WTC11 (cell line): ENCODE measurements around the gene TP53INP2. TPM values are rescaled to one million over a fixed set of nuclear protein-coding genes. Genes with fewer than 3 reads are reported as not detected.

Experiments
- ATAC-seq: fragments of 200-7000 bp; cut with Tn5 transposase; 2 replicates; pipeline ENCODE4 v1.10.0; 2021; ENCODE audit warnings: mild to moderate bottlenecking, moderate library complexity
- CTCF ChIA-PET: fragments of 300-600 bp; sonication (Branson Sonifier 250); formaldehyde crosslinking; loops from one replicate; lab custom pipeline; 2021; ENCODE audit warnings: antibody characterized with exemption; lab: Charles Lee
- POLR2A ChIA-PET: fragments of 350-600 bp; sonication (Branson Sonifier 250); formaldehyde crosslinking; loops from one replicate; lab custom pipeline; 2021; ENCODE audit warnings: antibody characterized with exemption; lab: Charles Lee
- DNase-seq: peaks from one replicate; pipeline ENCODE4 v3.0.0; 2021; ENCODE audit warnings: low spot score
- H3K27ac Mint-ChIP-seq: 2 replicates; pipeline ENCODE4 v1.8.0; 2021; ENCODE audit warnings: mixed read lengths
- H3K27me3 Mint-ChIP-seq: 2 replicates; pipeline ENCODE4 v1.8.0; 2021; ENCODE audit warnings: low read depth, mild to moderate bottlenecking, moderate library complexity, mixed read lengths
- H3K36me3 Mint-ChIP-seq: 2 replicates; pipeline ENCODE4 v1.8.0; 2021; ENCODE audit warnings: mixed read lengths
- H3K4me1 Mint-ChIP-seq: 2 replicates; pipeline ENCODE4 v1.8.0; 2022; ENCODE audit warnings: mixed read lengths
- H3K4me3 Mint-ChIP-seq: 2 replicates; pipeline ENCODE4 v1.8.0; 2021; ENCODE audit warnings: mild to moderate bottlenecking, moderate library complexity, mixed read lengths
- H3K9me3 Mint-ChIP-seq: 2 replicates; pipeline ENCODE4 v1.8.0; 2021; ENCODE audit warnings: mixed read lengths
- ATF1 ChIP-seq: sonication (generic); formaldehyde crosslinking; IDR thresholded peaks from 2 replicates; pipeline ENCODE4 v1.8.1; 2023; ENCODE audit warnings: mild to moderate bottlenecking, moderate library complexity, missing genetic modification reagents
- ELF4 ChIP-seq: sonication (generic); formaldehyde crosslinking; IDR thresholded peaks from 2 replicates; pipeline ENCODE4 v1.8.1; 2022; ENCODE audit warnings: low read depth, mild to moderate bottlenecking, moderate library complexity, missing genetic modification reagents
- ETV6 ChIP-seq: sonication (generic); formaldehyde crosslinking; IDR thresholded peaks from 2 replicates; pipeline ENCODE4 v1.8.1; 2022; ENCODE audit warnings: mild to moderate bottlenecking, missing genetic modification reagents
- FOXK1 ChIP-seq: sonication (generic); formaldehyde crosslinking; IDR thresholded peaks from 2 replicates; pipeline ENCODE4 v1.8.0; 2022; ENCODE audit warnings: mild to moderate bottlenecking, moderate library complexity, missing genetic modification reagents
- NFATC4 ChIP-seq: fragments of 250-450 bp; sonication (Bioruptor Pico); IDR thresholded peaks from 2 replicates; pipeline ENCODE4 v1.9.0; 2021; ENCODE audit warnings: mild to moderate bottlenecking
- NR1H2 ChIP-seq: sonication (generic); formaldehyde crosslinking; IDR thresholded peaks from 2 replicates; pipeline ENCODE4 v1.9.0; 2021; ENCODE audit warnings: mild to moderate bottlenecking, moderate library complexity, missing genetic modification reagents
- NR3C1 ChIP-seq: sonication (generic); formaldehyde crosslinking; conservative IDR thresholded peaks from 2 replicates; pipeline ENCODE4 v1.8.1; 2023; ENCODE audit warnings: low read depth, mild to moderate bottlenecking, missing genetic modification reagents
- OVOL2 ChIP-seq: fragments of 250-450 bp; sonication (Bioruptor Pico); IDR thresholded peaks from 2 replicates; pipeline ENCODE4 v1.9.0; 2021; ENCODE audit warnings: mild to moderate bottlenecking, borderline replicate concordance
- SOX15 ChIP-seq: fragments of 250-450 bp; sonication (Bioruptor Pico); IDR thresholded peaks from 2 replicates; pipeline ENCODE4 v1.9.0; 2021; ENCODE audit warnings: mild to moderate bottlenecking
- ZNF396 ChIP-seq: fragments of 250-450 bp; sonication (Bioruptor Pico); IDR thresholded peaks from 2 replicates; pipeline ENCODE4 v1.8.0; 2021; ENCODE audit warnings: mild to moderate bottlenecking, moderate library complexity, borderline replicate concordance
- ZNF416 ChIP-seq: fragments of 250-450 bp; sonication (Bioruptor Pico); IDR thresholded peaks from 2 replicates; pipeline ENCODE4 v1.9.0; 2021; ENCODE audit warnings: mild to moderate bottlenecking, inconsistent platforms
- total RNA-seq: library from RNA; stranded (reverse); gene quantifications from 3 replicates; pipeline ENCODE4 v1.2.3, GENCODE V29; 2021
- TF ChIP-seq, protein P1 (sequence below): sonication (generic); formaldehyde crosslinking; IDR thresholded peaks from 2 replicates; pipeline ENCODE4 v1.8.0; 2023; ENCODE audit warnings: mild to moderate bottlenecking, missing genetic modification reagents
- TF ChIP-seq, protein P2 (sequence below): sonication (generic); formaldehyde crosslinking; conservative IDR thresholded peaks from 2 replicates; pipeline ENCODE4 v1.8.1; 2022; ENCODE audit warnings: mild to moderate bottlenecking, missing genetic modification reagents
- TF ChIP-seq, protein P3 (sequence below): sonication (generic); formaldehyde crosslinking; IDR thresholded peaks from 2 replicates; pipeline ENCODE4 v1.8.1; 2023; ENCODE audit warnings: mild to moderate bottlenecking, missing genetic modification reagents, moderate library complexity
- TF ChIP-seq, protein P4 (sequence below): sonication (generic); formaldehyde crosslinking; IDR thresholded peaks from 2 replicates; pipeline ENCODE4 v1.8.0; 2023; ENCODE audit warnings: missing genetic modification reagents, mild to moderate bottlenecking, borderline replicate concordance
- TF ChIP-seq, protein P5 (sequence below): sonication (generic); formaldehyde crosslinking; IDR thresholded peaks from 2 replicates; pipeline ENCODE4 v1.8.1; 2022; ENCODE audit warnings: mild to moderate bottlenecking, missing genetic modification reagents, moderate library complexity, borderline replicate concordance
- TF ChIP-seq, protein P6 (sequence below): sonication (generic); formaldehyde crosslinking; IDR thresholded peaks from 2 replicates; pipeline ENCODE4 v1.8.0; 2022; ENCODE audit warnings: missing genetic modification reagents
- TF ChIP-seq, protein P7 (sequence below): fragments of 250-450 bp; sonication (Bioruptor Pico); IDR thresholded peaks from 2 replicates; pipeline ENCODE4 v1.8.0; 2021; ENCODE audit warnings: mild to moderate bottlenecking
- TF ChIP-seq, protein P8 (sequence below): fragments of 250-450 bp; sonication (Bioruptor Pico); IDR thresholded peaks from 2 replicates; pipeline ENCODE4 v1.9.0; 2021; ENCODE audit warnings: moderate library complexity, mild to moderate bottlenecking, inconsistent platforms, borderline replicate concordance

The TP53INP2 gene
- total RNA-seq, 1 experiment from 2014 or later = 4.3 TPM

DNA sequence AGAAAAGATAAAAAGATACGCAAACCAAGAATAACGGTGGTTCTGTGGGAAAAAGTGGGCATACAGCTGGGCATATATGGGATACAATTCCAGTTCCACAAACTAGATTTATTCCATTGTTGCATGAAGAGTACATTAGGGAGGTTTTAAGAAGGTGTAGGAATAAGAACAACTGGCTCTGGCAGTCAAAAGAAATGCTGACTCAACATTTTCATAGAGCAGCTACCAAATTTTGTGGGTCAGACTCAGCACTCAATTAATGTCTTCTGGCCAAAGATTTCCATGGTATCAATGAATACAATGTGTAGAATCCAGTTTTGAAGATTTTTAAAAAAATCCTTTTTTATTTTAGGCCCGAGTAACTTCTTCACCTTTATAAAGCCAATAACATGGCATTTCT is 40.2 kb downstream of the TP53INP2 start:
- ChIA-PET CTCF (no interaction called here), POLR2A (no interaction called here)
- Mint-ChIP-seq H3K4me3 (no peak overlapping the region), H3K27me3 (no peaks in the 10 kb centered on the region), H3K27ac (no peak overlapping the region), H3K36me3 (no peaks in the 10 kb centered on the region), H3K4me1 (no peaks in the 10 kb centered on the region), H3K9me3 (no peaks in the 10 kb centered on the region)
- ATAC-seq (no peak), DNase-seq (no peak)
- TF ChIP-seq ETV6 (CRISPR knock-in tag) (no peak), FOXK1 (no peak)

DNA sequence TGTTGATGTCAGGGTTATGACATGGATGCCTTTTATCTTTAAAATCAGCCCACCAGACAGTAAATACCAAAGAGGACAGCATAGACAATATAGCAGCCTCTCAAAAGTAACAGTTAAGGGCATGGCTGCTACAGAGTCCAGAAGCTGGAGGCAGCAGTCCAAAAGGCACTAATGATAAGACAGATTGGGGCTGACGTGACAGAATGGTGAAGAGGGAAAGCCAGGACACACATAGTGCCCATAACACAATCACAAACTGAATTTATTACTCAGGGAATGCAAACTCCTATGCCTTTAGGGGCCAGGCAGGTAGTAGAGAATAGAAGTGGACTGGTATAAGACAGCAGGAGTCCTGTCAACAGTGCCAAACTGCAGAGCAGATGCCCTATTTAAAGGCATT is 40.7 kb downstream of the TP53INP2 start:
- Mint-ChIP-seq H3K4me1 (no peaks in the 10 kb centered on the region), H3K27ac (no peak overlapping the region), H3K27me3 (no peaks in the 10 kb centered on the region), H3K9me3 (no peaks in the 10 kb centered on the region), H3K4me3 (no peak overlapping the region), H3K36me3 (no peaks in the 10 kb centered on the region)
- no peak for ATAC-seq
- ChIA-PET POLR2A (no interaction called here), CTCF (no interaction called here)
- DNase-seq = no peak
- TF ChIP-seq, protein P1, sequence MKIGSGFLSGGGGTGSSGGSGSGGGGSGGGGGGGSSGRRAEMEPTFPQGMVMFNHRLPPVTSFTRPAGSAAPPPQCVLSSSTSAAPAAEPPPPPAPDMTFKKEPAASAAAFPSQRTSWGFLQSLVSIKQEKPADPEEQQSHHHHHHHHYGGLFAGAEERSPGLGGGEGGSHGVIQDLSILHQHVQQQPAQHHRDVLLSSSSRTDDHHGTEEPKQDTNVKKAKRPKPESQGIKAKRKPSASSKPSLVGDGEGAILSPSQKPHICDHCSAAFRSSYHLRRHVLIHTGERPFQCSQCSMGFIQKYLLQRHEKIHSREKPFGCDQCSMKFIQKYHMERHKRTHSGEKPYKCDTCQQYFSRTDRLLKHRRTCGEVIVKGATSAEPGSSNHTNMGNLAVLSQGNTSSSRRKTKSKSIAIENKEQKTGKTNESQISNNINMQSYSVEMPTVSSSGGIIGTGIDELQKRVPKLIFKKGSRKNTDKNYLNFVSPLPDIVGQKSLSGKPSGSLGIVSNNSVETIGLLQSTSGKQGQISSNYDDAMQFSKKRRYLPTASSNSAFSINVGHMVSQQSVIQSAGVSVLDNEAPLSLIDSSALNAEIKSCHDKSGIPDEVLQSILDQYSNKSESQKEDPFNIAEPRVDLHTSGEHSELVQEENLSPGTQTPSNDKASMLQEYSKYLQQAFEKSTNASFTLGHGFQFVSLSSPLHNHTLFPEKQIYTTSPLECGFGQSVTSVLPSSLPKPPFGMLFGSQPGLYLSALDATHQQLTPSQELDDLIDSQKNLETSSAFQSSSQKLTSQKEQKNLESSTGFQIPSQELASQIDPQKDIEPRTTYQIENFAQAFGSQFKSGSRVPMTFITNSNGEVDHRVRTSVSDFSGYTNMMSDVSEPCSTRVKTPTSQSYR (CRISPR knock-in tag) = no peak
- TF ChIP-seq NR3C1 (CRISPR knock-in tag) (no peak), SOX15 (CRISPR knock-in tag) (no peak), ZNF416 (CRISPR knock-in tag) (no peak), ELF4 (CRISPR knock-in tag) (no peak), NFATC4 (CRISPR knock-in tag) (no peak), OVOL2 (no peak), ATF1 (CRISPR knock-in tag) (no peak), ZNF396 (CRISPR knock-in tag) (no peak), NR1H2 (CRISPR knock-in tag) (no peak)
- TF ChIP-seq, protein P2, sequence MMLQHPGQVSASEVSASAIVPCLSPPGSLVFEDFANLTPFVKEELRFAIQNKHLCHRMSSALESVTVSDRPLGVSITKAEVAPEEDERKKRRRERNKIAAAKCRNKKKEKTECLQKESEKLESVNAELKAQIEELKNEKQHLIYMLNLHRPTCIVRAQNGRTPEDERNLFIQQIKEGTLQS (CRISPR knock-in tag) = no peak
- TF ChIP-seq, protein P3, sequence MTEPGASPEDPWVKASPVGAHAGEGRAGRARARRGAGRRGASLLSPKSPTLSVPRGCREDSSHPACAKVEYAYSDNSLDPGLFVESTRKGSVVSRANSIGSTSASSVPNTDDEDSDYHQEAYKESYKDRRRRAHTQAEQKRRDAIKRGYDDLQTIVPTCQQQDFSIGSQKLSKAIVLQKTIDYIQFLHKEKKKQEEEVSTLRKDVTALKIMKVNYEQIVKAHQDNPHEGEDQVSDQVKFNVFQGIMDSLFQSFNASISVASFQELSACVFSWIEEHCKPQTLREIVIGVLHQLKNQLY (CRISPR knock-in tag) = no peak
- TF ChIP-seq, protein P4, sequence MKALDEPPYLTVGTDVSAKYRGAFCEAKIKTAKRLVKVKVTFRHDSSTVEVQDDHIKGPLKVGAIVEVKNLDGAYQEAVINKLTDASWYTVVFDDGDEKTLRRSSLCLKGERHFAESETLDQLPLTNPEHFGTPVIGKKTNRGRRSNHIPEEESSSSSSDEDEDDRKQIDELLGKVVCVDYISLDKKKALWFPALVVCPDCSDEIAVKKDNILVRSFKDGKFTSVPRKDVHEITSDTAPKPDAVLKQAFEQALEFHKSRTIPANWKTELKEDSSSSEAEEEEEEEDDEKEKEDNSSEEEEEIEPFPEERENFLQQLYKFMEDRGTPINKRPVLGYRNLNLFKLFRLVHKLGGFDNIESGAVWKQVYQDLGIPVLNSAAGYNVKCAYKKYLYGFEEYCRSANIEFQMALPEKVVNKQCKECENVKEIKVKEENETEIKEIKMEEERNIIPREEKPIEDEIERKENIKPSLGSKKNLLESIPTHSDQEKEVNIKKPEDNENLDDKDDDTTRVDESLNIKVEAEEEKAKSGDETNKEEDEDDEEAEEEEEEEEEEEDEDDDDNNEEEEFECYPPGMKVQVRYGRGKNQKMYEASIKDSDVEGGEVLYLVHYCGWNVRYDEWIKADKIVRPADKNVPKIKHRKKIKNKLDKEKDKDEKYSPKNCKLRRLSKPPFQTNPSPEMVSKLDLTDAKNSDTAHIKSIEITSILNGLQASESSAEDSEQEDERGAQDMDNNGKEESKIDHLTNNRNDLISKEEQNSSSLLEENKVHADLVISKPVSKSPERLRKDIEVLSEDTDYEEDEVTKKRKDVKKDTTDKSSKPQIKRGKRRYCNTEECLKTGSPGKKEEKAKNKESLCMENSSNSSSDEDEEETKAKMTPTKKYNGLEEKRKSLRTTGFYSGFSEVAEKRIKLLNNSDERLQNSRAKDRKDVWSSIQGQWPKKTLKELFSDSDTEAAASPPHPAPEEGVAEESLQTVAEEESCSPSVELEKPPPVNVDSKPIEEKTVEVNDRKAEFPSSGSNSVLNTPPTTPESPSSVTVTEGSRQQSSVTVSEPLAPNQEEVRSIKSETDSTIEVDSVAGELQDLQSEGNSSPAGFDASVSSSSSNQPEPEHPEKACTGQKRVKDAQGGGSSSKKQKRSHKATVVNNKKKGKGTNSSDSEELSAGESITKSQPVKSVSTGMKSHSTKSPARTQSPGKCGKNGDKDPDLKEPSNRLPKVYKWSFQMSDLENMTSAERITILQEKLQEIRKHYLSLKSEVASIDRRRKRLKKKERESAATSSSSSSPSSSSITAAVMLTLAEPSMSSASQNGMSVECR = no peak
- TF ChIP-seq, protein P5, sequence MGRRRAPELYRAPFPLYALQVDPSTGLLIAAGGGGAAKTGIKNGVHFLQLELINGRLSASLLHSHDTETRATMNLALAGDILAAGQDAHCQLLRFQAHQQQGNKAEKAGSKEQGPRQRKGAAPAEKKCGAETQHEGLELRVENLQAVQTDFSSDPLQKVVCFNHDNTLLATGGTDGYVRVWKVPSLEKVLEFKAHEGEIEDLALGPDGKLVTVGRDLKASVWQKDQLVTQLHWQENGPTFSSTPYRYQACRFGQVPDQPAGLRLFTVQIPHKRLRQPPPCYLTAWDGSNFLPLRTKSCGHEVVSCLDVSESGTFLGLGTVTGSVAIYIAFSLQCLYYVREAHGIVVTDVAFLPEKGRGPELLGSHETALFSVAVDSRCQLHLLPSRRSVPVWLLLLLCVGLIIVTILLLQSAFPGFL (CRISPR knock-in tag) = no peak
- TF ChIP-seq, protein P6, sequence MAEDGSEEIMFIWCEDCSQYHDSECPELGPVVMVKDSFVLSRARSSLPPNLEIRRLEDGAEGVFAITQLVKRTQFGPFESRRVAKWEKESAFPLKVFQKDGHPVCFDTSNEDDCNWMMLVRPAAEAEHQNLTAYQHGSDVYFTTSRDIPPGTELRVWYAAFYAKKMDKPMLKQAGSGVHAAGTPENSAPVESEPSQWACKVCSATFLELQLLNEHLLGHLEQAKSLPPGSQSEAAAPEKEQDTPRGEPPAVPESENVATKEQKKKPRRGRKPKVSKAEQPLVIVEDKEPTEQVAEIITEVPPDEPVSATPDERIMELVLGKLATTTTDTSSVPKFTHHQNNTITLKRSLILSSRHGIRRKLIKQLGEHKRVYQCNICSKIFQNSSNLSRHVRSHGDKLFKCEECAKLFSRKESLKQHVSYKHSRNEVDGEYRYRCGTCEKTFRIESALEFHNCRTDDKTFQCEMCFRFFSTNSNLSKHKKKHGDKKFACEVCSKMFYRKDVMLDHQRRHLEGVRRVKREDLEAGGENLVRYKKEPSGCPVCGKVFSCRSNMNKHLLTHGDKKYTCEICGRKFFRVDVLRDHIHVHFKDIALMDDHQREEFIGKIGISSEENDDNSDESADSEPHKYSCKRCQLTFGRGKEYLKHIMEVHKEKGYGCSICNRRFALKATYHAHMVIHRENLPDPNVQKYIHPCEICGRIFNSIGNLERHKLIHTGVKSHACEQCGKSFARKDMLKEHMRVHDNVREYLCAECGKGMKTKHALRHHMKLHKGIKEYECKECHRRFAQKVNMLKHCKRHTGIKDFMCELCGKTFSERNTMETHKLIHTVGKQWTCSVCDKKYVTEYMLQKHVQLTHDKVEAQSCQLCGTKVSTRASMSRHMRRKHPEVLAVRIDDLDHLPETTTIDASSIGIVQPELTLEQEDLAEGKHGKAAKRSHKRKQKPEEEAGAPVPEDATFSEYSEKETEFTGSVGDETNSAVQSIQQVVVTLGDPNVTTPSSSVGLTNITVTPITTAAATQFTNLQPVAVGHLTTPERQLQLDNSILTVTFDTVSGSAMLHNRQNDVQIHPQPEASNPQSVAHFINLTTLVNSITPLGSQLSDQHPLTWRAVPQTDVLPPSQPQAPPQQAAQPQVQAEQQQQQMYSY (CRISPR knock-in tag) = no peak
- TF ChIP-seq, protein P7, sequence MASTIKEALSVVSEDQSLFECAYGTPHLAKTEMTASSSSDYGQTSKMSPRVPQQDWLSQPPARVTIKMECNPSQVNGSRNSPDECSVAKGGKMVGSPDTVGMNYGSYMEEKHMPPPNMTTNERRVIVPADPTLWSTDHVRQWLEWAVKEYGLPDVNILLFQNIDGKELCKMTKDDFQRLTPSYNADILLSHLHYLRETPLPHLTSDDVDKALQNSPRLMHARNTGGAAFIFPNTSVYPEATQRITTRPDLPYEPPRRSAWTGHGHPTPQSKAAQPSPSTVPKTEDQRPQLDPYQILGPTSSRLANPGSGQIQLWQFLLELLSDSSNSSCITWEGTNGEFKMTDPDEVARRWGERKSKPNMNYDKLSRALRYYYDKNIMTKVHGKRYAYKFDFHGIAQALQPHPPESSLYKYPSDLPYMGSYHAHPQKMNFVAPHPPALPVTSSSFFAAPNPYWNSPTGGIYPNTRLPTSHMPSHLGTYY (CRISPR knock-in tag) = no peak
- TF ChIP-seq, protein P8, sequence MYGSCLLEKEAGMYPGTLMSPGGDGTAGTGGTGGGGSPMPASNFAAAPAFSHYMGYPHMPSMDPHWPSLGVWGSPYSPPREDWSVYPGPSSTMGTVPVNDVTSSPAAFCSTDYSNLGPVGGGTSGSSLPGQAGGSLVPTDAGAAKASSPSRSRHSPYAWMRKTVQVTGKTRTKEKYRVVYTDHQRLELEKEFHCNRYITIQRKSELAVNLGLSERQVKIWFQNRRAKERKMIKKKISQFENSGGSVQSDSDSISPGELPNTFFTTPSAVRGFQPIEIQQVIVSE (CRISPR knock-in tag) = no peak
